KBM-7 (cell line): ENCODE data around the gene ENOSF1.

Experiments used
- DNase-seq: peaks from one replicate; pipeline ENCODE4 v3.0.0-alpha.2; 2015
- in situ Hi-C: fragments of 300-500 bp; cut with MboI; formaldehyde crosslinking; loops from 2 replicates; pipeline ENCODE4 v1.14.3; 2020; ENCODE audit warnings: low sequenced_read_pairs, low pct_unique_long_range_greater_than_20kb, mixed read lengths

ENOSF1 gene

DNA sequence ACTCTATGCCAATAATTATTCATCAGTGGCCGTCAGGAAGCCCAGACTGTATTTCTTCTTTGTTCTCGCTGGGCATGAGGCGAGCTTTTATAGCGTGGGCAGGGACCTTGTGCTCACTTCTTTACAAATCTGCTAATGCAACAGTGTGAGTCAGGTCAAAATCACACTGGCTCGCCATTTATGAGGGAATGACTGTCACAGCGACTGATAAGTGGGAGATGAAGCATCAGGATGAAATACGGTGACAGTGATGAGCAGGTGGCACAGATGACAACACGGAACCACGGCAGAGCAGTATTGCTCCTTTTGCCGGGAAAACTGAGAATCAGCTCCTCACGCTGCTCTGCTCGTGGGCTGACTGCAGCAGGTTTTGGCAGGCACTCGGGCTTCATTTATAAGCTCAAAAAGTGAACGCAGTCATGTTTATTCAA, 34.5 kb downstream of the ENOSF1 start:
- in situ Hi-C loops: no loop called here

DNA sequence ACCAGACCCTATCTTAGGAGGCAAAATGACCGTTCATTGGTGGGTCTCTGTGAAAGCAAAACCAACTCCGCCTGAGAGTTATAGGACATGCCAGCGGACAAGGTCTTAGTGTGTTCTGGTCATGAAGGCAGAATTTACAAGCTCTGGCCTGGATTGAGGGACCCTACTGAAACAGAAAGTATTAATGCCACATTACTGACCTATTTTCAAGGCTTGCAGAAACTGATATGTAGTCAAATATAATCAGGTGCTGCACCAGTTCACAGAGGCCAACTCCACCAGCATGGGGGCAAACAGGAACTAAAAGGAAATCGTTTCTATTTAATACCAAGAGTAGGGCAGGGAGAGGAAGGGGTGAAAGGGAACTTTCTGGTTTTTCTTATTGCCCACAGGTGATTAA, 35.3 kb downstream of the ENOSF1 start:
- in situ Hi-C loops: no loop called here
- no peak for DNase-seq

More for the DNA sequence above, 34.5 kb downstream of the ENOSF1 start:
- DNase-seq: no peak

GRCh38 chr18:676736-677135, 35.7 kb downstream of the ENOSF1 start:
- in situ Hi-C loops: no loop called here

DNA sequence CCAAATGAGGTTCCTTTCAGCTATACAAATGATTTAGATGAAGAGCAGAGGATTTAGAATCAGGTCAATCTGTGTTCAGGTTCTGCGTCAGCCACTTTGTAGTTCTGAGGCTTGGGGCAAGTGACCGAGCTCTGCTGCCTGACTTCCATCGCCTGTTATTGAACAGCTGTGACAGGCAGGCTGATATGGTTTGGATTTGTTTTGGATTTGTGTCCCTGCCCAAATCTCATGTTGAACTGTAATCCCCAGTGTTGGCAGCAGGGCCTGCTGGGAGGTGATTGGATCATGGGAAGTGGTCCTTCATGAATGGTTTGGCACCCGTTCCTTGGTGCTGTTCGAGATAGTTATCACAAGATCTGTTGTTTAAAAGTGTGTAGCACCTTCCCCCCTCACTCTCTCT, 36.4 kb downstream of the ENOSF1 start:
- no peak for DNase-seq
- in situ Hi-C loops: no loop called here

More at GRCh38 chr18:676736-677135, 35.7 kb downstream of the ENOSF1 start:
- no peak for DNase-seq

DNA sequence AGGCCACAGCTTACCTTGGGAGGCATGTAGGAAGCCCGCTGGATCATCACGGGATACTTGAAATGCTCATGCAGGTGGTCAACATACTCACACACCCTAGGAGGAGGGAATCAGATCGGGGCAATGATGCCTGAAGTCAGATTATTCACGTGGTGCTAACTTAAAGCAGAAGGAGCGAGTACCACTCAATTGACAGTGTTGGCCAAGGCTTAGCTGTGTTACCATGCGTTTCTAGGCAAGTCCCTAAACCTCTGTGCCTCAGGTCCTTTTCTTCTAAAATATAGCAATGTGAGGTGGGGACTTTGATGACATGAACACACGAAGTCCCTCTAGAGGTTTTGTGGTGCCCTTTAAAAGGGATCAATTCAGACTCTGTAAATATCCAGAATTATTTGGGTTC, 37.1 kb downstream of the ENOSF1 start:
- in situ Hi-C loops: no loop called here
- no peak for DNase-seq

DNA sequence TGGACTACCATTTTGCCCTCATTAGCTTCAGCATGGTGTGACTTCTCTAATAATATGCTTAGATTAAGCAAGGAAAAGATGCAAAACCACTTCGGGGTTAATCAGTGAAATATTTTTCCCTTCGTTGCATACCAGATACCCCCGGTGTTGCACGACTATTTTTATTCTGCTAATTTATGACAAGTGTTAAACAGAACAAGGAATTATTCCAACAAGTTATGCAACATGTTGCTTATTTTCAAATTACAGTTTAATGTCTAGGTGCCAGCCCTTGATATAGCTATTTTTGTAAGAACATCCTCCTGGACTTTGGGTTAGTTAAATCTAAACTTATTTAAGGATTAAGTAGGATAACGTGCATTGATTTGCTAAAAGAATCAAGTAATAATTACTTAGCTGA, 38.7 kb downstream of the ENOSF1 start:
- in situ Hi-C loops: no loop called here
- DNase-seq: no peak

GRCh38 chr18:673317-673716, 39.1 kb downstream of the ENOSF1 start:
- no peak for DNase-seq
- in situ Hi-C loops: no loop called here

GRCh38 chr18:671405-671804, 41.0 kb downstream of the ENOSF1 start:
- DNase-seq: no peak
- in situ Hi-C loops: no loop called here

- no peak for DNase-seq
- in situ Hi-C loops: no loop called here
Observed at GRCh38 chr18:670522-670921, 41.9 kb downstream of the ENOSF1 start.

DNA sequence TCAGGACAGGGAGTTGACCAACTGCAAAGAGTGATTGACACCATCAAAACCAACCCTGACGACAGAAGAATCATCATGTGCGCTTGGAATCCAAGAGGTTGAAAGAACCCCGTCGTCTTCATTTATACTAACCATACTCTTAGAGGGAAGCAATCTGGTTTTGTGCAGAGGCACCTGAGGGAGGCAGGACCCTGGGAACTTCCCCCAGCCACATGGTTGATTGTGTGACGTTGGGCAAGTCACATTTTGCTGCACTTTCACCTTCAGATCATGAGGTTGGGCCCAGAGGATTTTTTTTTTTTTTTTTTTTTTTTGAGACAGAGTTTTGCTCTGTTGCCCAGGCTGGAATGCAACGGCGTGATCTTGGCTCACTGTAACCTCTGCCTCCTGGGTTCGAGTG, 43.4 kb downstream of the ENOSF1 start:
- DNase-seq: no peak
- in situ Hi-C loops: no loop called here

DNA sequence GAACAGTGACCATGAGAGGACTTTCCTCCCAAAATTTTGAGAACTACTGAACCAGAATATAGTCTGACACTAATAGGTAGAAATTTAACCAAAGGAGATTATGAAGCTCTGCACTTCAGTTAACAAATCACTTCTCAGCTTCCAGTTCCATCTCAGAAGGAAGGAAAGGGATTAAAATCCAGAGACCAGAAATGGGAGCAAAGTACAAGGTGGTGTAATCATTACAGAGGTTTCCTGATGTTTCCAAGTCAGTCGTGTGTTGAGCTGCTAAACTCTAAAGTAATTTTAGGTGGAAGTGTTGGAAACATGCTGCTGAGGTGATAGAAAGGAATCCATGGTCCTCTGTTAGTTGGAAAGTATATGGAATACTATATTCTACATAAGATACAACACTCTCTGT, 44.2 kb downstream of the ENOSF1 start:
- in situ Hi-C loops: no loop called here
- DNase-seq: no peak

DNA sequence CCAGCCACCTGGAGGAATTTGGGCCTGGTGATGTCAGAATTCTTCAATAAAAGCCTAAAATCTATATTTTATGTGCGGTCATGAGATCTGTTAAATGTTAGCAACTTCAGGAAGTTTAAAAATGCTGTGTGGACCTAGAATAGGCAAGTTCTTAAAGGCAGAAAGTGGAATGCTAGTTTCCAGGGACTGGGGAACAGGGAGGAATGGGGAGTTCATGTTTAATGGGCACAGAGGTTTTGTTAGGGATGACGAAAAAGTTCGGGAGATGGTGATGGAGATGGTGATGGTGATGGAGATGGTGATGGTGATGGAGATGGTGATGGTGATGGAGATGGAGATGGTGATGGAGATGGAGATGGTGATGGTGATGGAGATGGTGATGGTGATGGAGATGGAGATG, 45.8 kb downstream of the ENOSF1 start:
- in situ Hi-C loops: no loop called here
- no peak for DNase-seq

GRCh38 chr18:666177-666576, 46.3 kb downstream of the ENOSF1 start:
- DNase-seq: peak; percentile 49
- in situ Hi-C loops: no loop called here

DNA sequence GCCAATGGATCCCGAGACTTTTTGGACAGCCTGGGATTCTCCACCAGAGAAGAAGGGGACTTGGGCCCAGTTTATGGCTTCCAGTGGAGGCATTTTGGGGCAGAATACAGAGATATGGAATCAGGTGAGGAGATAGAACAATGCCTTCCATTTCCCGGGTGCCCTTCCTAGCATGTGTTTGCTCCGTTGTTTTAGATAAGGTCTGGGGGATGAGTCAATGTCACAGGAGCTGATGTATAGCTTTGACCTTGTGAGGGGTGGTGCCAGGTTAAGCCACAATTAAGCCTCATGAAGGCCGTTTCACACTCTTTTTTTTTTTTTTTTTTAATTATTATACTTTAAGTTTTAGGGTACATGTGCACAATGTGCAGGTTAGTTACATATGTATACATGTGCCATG, 50.2 kb downstream of the ENOSF1 start:
- no peak for DNase-seq

GRCh38 chr18:659597-659996, 52.8 kb downstream of the ENOSF1 start:
- in situ Hi-C loops: no loop called here
- DNase-seq: no peak

More for the DNA sequence above, 50.2 kb downstream of the ENOSF1 start:
- in situ Hi-C loops: no loop called here

GRCh38 chr18:658947-659533, 53.4 kb downstream of the ENOSF1 start:
- no peak for DNase-seq
- in situ Hi-C loops: no loop called here

- DNase-seq: peak; percentile 94
- in situ Hi-C loops: no loop called here
Observed at GRCh38 chr18:658001-658946, 54.2 kb downstream of the ENOSF1 start.

GRCh38 chr18:657311-658000, 55.0 kb downstream of the ENOSF1 start, which contains the start of gene TYMS:
Gene TYMS (plus strand): TSS chr18:657653. CDS start chr18:657743, 90 bp downstream.
- in situ Hi-C loops: no loop called here
- peak; percentile 90 for DNase-seq

DNA sequence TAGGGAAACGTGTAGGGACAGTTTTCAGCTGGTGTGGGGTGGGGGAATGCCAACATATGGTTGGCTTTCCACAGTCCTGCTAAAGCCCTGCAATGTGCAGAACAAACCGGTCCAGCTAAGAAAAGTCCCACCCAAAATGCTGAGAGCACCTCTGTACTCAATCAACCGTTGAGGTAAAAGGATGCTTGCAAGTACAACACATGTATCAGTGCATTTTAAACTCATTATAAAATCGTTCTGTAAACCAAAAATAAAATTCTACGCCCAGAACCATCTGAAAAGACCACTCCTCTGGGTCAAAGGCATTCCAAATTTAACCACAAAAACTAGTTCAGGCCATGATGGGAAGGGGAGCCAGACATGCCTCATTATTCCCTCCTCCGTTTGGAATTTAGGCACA, 57.0 kb downstream of the ENOSF1 start:
- in situ Hi-C loops: no loop called here
- DNase-seq: no peak

GRCh38 chr18:654601-655000, 57.8 kb downstream of the ENOSF1 start:
- no peak for DNase-seq
- in situ Hi-C loops: no loop called here
